Measurements from ENCODE around the gene KIF22. TPM values are rescaled to one million over a fixed set of nuclear protein-coding genes. Genes with fewer than 3 reads are reported as not detected.

KIF22 gene
- total RNA-seq, 4 donors from 2014 or later: 37.6 to 159 (median 59.5) TPM

GRCh38 chr16:29806641-29807425 lies 16.3 kb downstream of the KIF22 start:
- no peak for TF ChIP-seq CTCF (IDR thresholded peaks at IDR 0.05)
- TF ChIP-seq EP300 (IDR thresholded peaks at IDR 0.05; ENCODE audit: low read depth): no peak
- no peak for TF ChIP-seq POLR2A (IDR thresholded peaks at IDR 0.05)
- no peak for TF ChIP-seq POLR2AphosphoS5 (IDR thresholded peaks at IDR 0.05)
- Histone ChIP-seq H3K27ac (peak overlapping the region; percentile 93 to 98 (median 96)), H3K4me1 (peaks cover 33 to 59% (median 47%) of the 10 kb centered on the region in 4 donors), H3K4me3 (peak overlapping the region; percentile 55 to 71 (median 66)), H3K36me3 (no peaks in the 10 kb centered on the region), H3K9me3 (no peaks in the 10 kb centered on the region), H3K27me3 (no peaks in the 10 kb centered on the region)
- 0% methylated on average over 42 of the region's 99 CpGs; no CpG with 5 or more reads in 1 of the 2 donors for WGBS, 2 donors (ENCODE audit: low coverage in 1 of 2)
- peak; percentile 64 for DNase-seq
- intact Hi-C loops (cut with DNase I; ENCODE audit: low total_unique reads) (no loop called here), in situ Hi-C loops (cut with MboI; ENCODE audit: low pct_ligation_motif_present in 1 of 4, low pct_unique_long_range_greater_than_20kb in 1 of 4, low sequenced_read_pairs in 3 of 4) (no loop called here)

- peak; percentile 93 for DNase-seq
- intact Hi-C loops (cut with DNase I; ENCODE audit: low total_unique reads) (no loop called here), in situ Hi-C loops (cut with MboI; ENCODE audit: low pct_ligation_motif_present in 1 of 4, low pct_unique_long_range_greater_than_20kb in 1 of 4, low sequenced_read_pairs in 3 of 4) (no loop called here)
- H3K9me3 ChIP-seq: no peaks in the 10 kb centered on the region
- H3K27ac ChIP-seq: peak overlapping the region; percentile 93 to 98 (median 96)
- 2% methylated on average over 64 of the region's 69 CpGs; no CpG with 5 or more reads in 1 of the 2 donors for WGBS, 2 donors (ENCODE audit: low coverage in 1 of 2)
- peak overlapping the region; percentile 32 to 71 (median 59) for H3K4me3 ChIP-seq
- TF ChIP-seq POLR2AphosphoS5 (IDR thresholded peaks at IDR 0.05) (peak in 2 of 3 donors; percentile 83 to 94), POLR2A (IDR thresholded peaks at IDR 0.05) (peak; percentile 87), CTCF (IDR thresholded peaks at IDR 0.05) (peak; percentile 29 to 51 (median 37)), EP300 (IDR thresholded peaks at IDR 0.05; ENCODE audit: low read depth) (no peak)
- no peaks in the 10 kb centered on the region for H3K36me3 ChIP-seq
- H3K27me3 ChIP-seq: no peaks in the 10 kb centered on the region
- H3K4me1 ChIP-seq: peaks cover 34 to 66% (median 54%) of the 10 kb centered on the region in 4 donors
Observed at GRCh38 chr16:29807426-29808218, 17.1 kb downstream of the KIF22 start.

- Histone ChIP-seq H3K4me3 (peak overlapping the region; percentile 19 to 71 (median 59)), H3K9me3 (no peaks in the 10 kb centered on the region), H3K27ac (peak overlapping the region; percentile 93 to 98 (median 96)), H3K36me3 (no peaks in the 10 kb centered on the region), H3K27me3 (no peaks in the 10 kb centered on the region), H3K4me1 (peaks cover 41 to 74% (median 62%) of the 10 kb centered on the region in 4 donors)
- no peak for DNase-seq
- WGBS, 2 donors (ENCODE audit: low coverage in 1 of 2): 25 to 37% methylated on average over 4 to 25 of the region's 25 CpGs
- in situ Hi-C loops (cut with MboI; ENCODE audit: low pct_ligation_motif_present in 1 of 4, low pct_unique_long_range_greater_than_20kb in 1 of 4, low sequenced_read_pairs in 3 of 4) (no loop called here), intact Hi-C loops (cut with DNase I; ENCODE audit: low total_unique reads) (no loop called here)
- TF ChIP-seq POLR2A (IDR thresholded peaks at IDR 0.05): no peak
- TF ChIP-seq POLR2AphosphoS5 (IDR thresholded peaks at IDR 0.05): no peak
- no peak for TF ChIP-seq EP300 (IDR thresholded peaks at IDR 0.05; ENCODE audit: low read depth)
- TF ChIP-seq CTCF (IDR thresholded peaks at IDR 0.05): no peak
Observed at GRCh38 chr16:29808219-29808900, 17.8 kb downstream of the KIF22 start.
